ENCODE data around the gene RAPGEF6.
A peak's percentile ranks its signal among the peaks of the same experiment; 100 is the strongest.

Gene RAPGEF6

DNA sequence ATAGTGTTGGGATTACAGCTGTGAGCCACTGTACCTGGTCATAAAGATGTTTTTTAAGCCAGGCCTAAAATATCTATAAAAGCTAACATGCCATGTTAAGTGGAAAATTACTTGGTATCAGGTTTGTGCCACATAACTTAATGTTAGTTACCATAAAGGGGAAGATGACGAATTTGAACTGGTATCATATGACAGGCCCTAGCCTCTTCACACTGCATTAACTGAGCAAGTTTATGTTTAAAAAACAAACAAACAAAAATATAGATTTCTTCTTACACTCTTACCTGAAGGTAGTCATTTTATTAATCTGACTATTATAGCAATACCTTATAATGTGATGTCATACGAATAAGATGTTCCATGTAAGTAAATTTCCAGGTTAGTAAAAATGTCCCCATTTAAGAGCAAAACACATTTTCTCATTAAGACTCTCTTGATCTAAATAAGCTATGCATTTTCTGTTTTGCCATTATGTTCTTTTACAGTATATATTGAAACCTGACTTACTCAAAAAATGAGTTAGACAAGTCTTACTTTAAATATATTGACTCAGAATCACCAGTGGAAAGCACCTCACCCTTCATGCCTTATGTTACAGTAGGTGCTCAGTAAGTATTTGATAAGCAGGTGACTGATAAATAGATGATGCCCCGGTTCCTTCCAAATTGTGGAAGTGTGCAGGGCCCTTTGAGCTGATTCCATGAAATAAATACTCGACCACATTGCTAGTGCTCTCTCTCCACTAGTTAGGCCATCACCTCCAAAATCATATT lies 245.7 kb downstream of the RAPGEF6 start (continued):
- TF ChIP-seq, protein P1, sequence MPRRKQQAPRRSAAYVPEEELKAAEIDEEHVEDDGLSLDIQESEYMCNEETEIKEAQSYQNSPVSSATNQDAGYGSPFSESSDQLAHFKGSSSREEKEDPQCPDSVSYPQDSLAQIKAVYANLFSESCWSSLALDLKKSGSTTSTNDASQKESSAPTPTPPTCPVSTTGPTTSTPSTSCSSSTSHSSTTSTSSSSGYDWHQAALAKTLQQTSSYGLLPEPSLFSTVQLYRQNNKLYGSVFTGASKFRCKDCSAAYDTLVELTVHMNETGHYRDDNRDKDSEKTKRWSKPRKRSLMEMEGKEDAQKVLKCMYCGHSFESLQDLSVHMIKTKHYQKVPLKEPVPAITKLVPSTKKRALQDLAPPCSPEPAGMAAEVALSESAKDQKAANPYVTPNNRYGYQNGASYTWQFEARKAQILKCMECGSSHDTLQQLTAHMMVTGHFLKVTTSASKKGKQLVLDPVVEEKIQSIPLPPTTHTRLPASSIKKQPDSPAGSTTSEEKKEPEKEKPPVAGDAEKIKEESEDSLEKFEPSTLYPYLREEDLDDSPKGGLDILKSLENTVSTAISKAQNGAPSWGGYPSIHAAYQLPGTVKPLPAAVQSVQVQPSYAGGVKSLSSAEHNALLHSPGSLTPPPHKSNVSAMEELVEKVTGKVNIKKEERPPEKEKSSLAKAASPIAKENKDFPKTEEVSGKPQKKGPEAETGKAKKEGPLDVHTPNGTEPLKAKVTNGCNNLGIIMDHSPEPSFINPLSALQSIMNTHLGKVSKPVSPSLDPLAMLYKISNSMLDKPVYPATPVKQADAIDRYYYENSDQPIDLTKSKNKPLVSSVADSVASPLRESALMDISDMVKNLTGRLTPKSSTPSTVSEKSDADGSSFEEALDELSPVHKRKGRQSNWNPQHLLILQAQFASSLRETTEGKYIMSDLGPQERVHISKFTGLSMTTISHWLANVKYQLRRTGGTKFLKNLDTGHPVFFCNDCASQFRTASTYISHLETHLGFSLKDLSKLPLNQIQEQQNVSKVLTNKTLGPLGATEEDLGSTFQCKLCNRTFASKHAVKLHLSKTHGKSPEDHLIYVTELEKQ (tag by site-specific recombination; IDR thresholded peaks at IDR 0.05; ENCODE audit: borderline replicate concordance) = peak; percentile 31; the same call in 1 of the 2 replicates
- peak; percentile 75 for TF ChIP-seq PRDM6 (tag by site-specific recombination; IDR thresholded peaks at IDR 0.05)

DNA sequence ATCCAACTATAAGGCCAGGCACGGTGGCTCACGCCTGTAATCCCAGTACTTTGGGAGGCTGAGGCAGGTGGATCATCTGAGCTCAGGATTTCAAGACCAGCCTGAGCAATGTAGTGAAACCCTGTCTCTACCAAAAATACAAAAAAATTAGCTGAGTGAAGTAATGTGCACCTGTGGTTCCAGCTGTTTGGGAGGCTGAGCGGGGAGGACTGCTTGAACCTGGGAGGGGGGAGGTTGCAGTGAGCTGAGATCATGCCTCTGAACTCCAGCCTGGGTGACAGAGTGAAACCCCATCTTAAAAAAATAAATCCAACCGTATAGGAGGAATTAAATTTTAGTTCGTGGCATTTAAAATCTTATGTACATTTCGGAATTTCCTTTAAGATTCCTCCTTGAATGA lies 247.8 kb downstream of the RAPGEF6 start:
- no peaks in the 10 kb centered on the region for H3K9me3 ChIP-seq (ENCODE audit: control insufficient read depth, insufficient read depth, low read depth, low read length)
- TF ChIP-seq ZBTB20 (tag by site-specific recombination; IDR thresholded peaks at IDR 0.05) (no peak), WT1 (tag by site-specific recombination; IDR thresholded peaks at IDR 0.05) (peak; percentile 51), SCRT2 (tag by site-specific recombination; IDR thresholded peaks at IDR 0.05) (no peak)
- ChIA-PET CTCF (interaction anchor here (0.6 to 0.7 kb wide), 2 partner anchors 171 to 520 kb away, joined by 3 read pairs; no protein-coding TSS in a partner anchor), POLR2A (interaction anchor here (1.4 kb wide), 1 partner anchor 124 kb away, joined by 3 read pairs; the partner anchor contains the start of gene CDC42SE2)
- H3K4me1 ChIP-seq (ENCODE audit: control insufficient read depth, insufficient read depth, low read length) = peaks cover 13% of the 10 kb centered on the region
- no peak overlapping the region for H3K27ac ChIP-seq (ENCODE audit: extremely low read depth, low read depth, low read length)
- no peak overlapping the region for H3K4me3 ChIP-seq (ENCODE audit: low read depth, low read length)
- peaks cover 0 to 9% of the 10 kb centered on the region in 2 experiments; a peak in 2 of 3 replicates for H3K36me3 ChIP-seq (ENCODE audit: control insufficient read depth in 2 of 2, insufficient read depth in 1 of 2, low read length in 2 of 2)

DNA sequence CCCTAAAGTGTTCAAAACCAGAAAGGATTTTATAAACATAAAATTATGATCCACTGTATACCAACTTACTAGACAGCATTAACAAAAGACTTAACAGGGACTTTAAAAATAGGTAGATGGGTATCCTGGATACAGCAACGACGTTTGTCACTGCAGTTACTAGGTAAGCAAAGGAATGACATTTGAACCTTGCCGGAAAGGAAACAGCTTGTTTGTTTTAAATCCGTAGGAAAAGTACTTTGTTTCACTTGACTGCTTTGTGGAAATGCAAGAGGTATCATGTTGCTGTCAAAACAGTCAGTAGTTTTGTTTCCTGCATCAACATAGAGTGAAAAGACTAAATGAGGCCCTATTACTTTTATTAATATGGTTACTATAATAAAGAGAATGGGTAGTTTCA lies 248.2 kb downstream of the RAPGEF6 start:
- no peak overlapping the region for H3K27ac ChIP-seq (ENCODE audit: extremely low read depth, low read depth, low read length)
- no peaks in the 10 kb centered on the region for H3K9me3 ChIP-seq (ENCODE audit: control insufficient read depth, insufficient read depth, low read depth, low read length)
- H3K36me3 ChIP-seq (ENCODE audit: control insufficient read depth in 2 of 2, insufficient read depth in 1 of 2, low read length in 2 of 2) = peaks cover 0 to 5% of the 10 kb centered on the region in 2 experiments; a peak in 2 of 3 replicates
- POLR2A ChIA-PET = interaction anchor here (1.4 kb wide), 1 partner anchor 123 kb away, joined by 3 read pairs; the partner anchor contains the start of gene CDC42SE2
- H3K4me3 ChIP-seq (ENCODE audit: low read depth, low read length) = no peak overlapping the region
- CTCF ChIA-PET = interaction anchor here (0.6 kb wide), 2 partner anchors 114 to 171 kb away, joined by 3 to 4 read pairs; no protein-coding TSS in a partner anchor
- peaks cover 13% of the 10 kb centered on the region for H3K4me1 ChIP-seq (ENCODE audit: control insufficient read depth, insufficient read depth, low read length)
- no peak for TF ChIP-seq EGR2 (tag by site-specific recombination; IDR thresholded peaks at IDR 0.05; ENCODE audit: low read depth)
- peak; percentile 27; the same call in 1 of the 2 replicates for TF ChIP-seq ZEB2 (tag by site-specific recombination; IDR thresholded peaks at IDR 0.05)
- TF ChIP-seq OVOL3 (tag by site-specific recombination; IDR thresholded peaks at IDR 0.05) = peak; percentile 54; the same call in 1 of the 2 replicates
- peak; percentile 52 for TF ChIP-seq ZNF629 (tag by site-specific recombination; IDR thresholded peaks at IDR 0.05)
- peak; percentile 54; the same call in 1 of the 2 replicates for TF ChIP-seq BCL11A (tag by site-specific recombination; IDR thresholded peaks at IDR 0.05; ENCODE audit: low read depth)
- 0 out of 2 replicates have a peak, but pooled peaks have one; percentile 32 for TF ChIP-seq ZNF184 (tag by site-specific recombination; IDR thresholded peaks at IDR 0.05)
- TF ChIP-seq, protein P1 (tag by site-specific recombination; IDR thresholded peaks at IDR 0.05; ENCODE audit: borderline replicate concordance) = 0 out of 2 replicates have a peak, but pooled peaks have one; percentile 31
- TF ChIP-seq INSM2 (tag by site-specific recombination; IDR thresholded peaks at IDR 0.05) = peak; percentile 37; the same call in 1 of the 2 replicates
- no peak for TF ChIP-seq SCRT2 (tag by site-specific recombination; IDR thresholded peaks at IDR 0.05)
- TF ChIP-seq, protein P2, sequence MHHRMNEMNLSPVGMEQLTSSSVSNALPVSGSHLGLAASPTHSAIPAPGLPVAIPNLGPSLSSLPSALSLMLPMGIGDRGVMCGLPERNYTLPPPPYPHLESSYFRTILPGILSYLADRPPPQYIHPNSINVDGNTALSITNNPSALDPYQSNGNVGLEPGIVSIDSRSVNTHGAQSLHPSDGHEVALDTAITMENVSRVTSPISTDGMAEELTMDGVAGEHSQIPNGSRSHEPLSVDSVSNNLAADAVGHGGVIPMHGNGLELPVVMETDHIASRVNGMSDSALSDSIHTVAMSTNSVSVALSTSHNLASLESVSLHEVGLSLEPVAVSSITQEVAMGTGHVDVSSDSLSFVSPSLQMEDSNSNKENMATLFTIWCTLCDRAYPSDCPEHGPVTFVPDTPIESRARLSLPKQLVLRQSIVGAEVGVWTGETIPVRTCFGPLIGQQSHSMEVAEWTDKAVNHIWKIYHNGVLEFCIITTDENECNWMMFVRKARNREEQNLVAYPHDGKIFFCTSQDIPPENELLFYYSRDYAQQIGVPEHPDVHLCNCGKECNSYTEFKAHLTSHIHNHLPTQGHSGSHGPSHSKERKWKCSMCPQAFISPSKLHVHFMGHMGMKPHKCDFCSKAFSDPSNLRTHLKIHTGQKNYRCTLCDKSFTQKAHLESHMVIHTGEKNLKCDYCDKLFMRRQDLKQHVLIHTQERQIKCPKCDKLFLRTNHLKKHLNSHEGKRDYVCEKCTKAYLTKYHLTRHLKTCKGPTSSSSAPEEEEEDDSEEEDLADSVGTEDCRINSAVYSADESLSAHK (tag by site-specific recombination; IDR thresholded peaks at IDR 0.05) = peak; percentile 50; the same call in 1 of the 2 replicates
- TF ChIP-seq PRDM6 (tag by site-specific recombination; IDR thresholded peaks at IDR 0.05) = peak; percentile 96

Measured in HEK293 (cell line).